HepG2 (cell line): Measurements from ENCODE around the gene UBE2E1. TPM values are rescaled to one million over a fixed set of nuclear protein-coding genes. Genes with fewer than 3 reads are reported as not detected.

Experiments used
- ATAC-seq: fragments of 200-7000 bp; cut with Tn5 transposase; 3 replicates; pipeline ENCODE4 v1.9.1; 2020; ENCODE audit warnings: mild to moderate bottlenecking, moderate library complexity
- BruUV-seq: library from RNA; stranded (reverse); fragments of 400-500 nt; replicated peaks from 2 replicates; lab custom pipeline; 2021; lab: Mats Ljungman, UMichigan
- CTCF ChIA-PET: fragments of 300-600 bp; formaldehyde crosslinking; extraction: SDS; loops from one replicate; lab custom pipeline; 2021; ENCODE audit warnings: low total read pairs, inconsistent platforms, low intra/inter-chr PET ratio; lab: Yijun Ruan, JAX
- POLR2A ChIA-PET: fragments of 350-600 bp; sonication (Branson Sonifier 250); formaldehyde crosslinking; loops from one replicate; lab custom pipeline; 2020; ENCODE audit warnings: antibody characterized with exemption, inconsistent platforms; lab: Yijun Ruan, JAX
- DNase-seq: peaks from one replicate; pipeline ENCODE4 v3.0.0-alpha.2; 2015; ENCODE audit warnings: low spot score
- FAIRE-seq: peaks from 3 replicates; lab custom pipeline; 2011; peaks lifted over from hg19 to GRCh38; lab: Jason Lieb, UNC
- H2AFZ ChIP-seq: one replicate; pipeline ENCODE4 v1.6.1; 2011; ENCODE audit warnings: low read length, inconsistent platforms
- H3K27ac ChIP-seq: fragments of 300-600 bp; 3 replicates; pipeline ENCODE4 v1.8.0; 2011; ENCODE audit warnings: mixed run types, mild to moderate bottlenecking, mixed read lengths, low read length, inconsistent platforms; ENCODE audit not compliant: insufficient read depth; ENCODE audit errors: extremely low read length
- H3K27me3 ChIP-seq, 2 experiments: fragments of 200-600 bp in 1 of 2; 2 replicates in 1 of 2; 3 replicates in 1 of 2; pipeline versions ENCODE4 v1.6.0 to v1.8.0; 2011; ENCODE audit warnings: low read length in 2 of 2, mild to moderate bottlenecking in 2 of 2, moderate library complexity in 2 of 2, inconsistent platforms in 1 of 2; ENCODE audit not compliant: insufficient read depth in 2 of 2, control insufficient read depth in 1 of 2
- H3K36me3 ChIP-seq, 2 experiments: fragments of 200-600 bp in 1 of 2; replicated peaks in 1 of 2; 2 replicates in 1 of 2; 3 replicates in 1 of 2; pipeline versions ENCODE4 v1.5.1 to v1.8.0; 2011; ENCODE audit warnings: low read length in 2 of 2, inconsistent platforms in 1 of 2; ENCODE audit not compliant: insufficient read depth in 2 of 2, control insufficient read depth in 1 of 2
- H3K4me1 ChIP-seq: 2 replicates; pipeline ENCODE4 v1.5.1; 2012; ENCODE audit warnings: low read length, inconsistent platforms; ENCODE audit not compliant: insufficient read depth
- H3K4me2 ChIP-seq: 2 replicates; pipeline ENCODE4 v1.6.0; 2011; ENCODE audit warnings: low read depth, low read length, inconsistent platforms
- H3K4me3 ChIP-seq, 3 experiments: fragments of 200-600 bp in 1 of 3; sonication (generic), shearing (Covaris generic) in 1 of 3; replicated peaks in 1 of 3; 2 replicates each; pipeline ENCODE4 v1.5.1; 2011 to 2016; ENCODE audit warnings: low read length in 3 of 3, inconsistent platforms in 2 of 3, low read depth in 2 of 3, mild to moderate bottlenecking in 2 of 3, control low read depth in 1 of 3, mixed read lengths in 1 of 3; ENCODE audit not compliant: insufficient read depth in 1 of 3
- H3K79me2 ChIP-seq: one replicate; pipeline ENCODE4 v1.6.1; 2011; ENCODE audit warnings: low read length, inconsistent platforms; ENCODE audit not compliant: insufficient read depth
- H3K9ac ChIP-seq: 2 replicates; pipeline ENCODE4 v1.6.0; 2011; ENCODE audit warnings: mild to moderate bottlenecking, low read depth, low read length, inconsistent platforms; ENCODE audit not compliant: insufficient read depth
- H3K9me3 ChIP-seq: 2 replicates; pipeline ENCODE4 v1.5.1; 2012; ENCODE audit warnings: mild to moderate bottlenecking, low read length
- H4K20me1 ChIP-seq: 2 replicates; pipeline ENCODE4 v1.6.0; 2011; ENCODE audit warnings: inconsistent platforms, mild to moderate bottlenecking, low read length, moderate library complexity; ENCODE audit not compliant: insufficient read depth
- GRHL1 ChIP-seq: sonication (generic); formaldehyde crosslinking; conservative IDR thresholded peaks from 2 replicates; pipeline ENCODE4 v1.8.0; 2022; ENCODE audit warnings: missing genetic modification reagents
- KDM4B ChIP-seq: sonication (generic); formaldehyde crosslinking; IDR thresholded peaks from 2 replicates; pipeline ENCODE4 v1.4.0; 2020; ENCODE audit warnings: missing genetic modification reagents
- MED1 ChIP-seq: sonication (generic); formaldehyde crosslinking; IDR thresholded peaks from 2 replicates; pipeline ENCODE4 v1.4.0; 2020; ENCODE audit warnings: missing genetic modification reagents
- SAP130 ChIP-seq: IDR thresholded peaks from 2 replicates; pipeline ENCODE4 v1.6.1; 2016; ENCODE audit warnings: low read depth
- TFDP1 ChIP-seq: IDR thresholded peaks from 2 replicates; pipeline ENCODE4 v1.6.1; 2016; ENCODE audit warnings: missing compliant biosample characterization, missing genetic modification reagents, borderline replicate concordance
- YEATS2 ChIP-seq: sonication (generic); formaldehyde crosslinking; IDR thresholded peaks from 2 replicates; pipeline ENCODE4 v1.4.0; 2020; ENCODE audit warnings: missing genetic modification reagents, borderline replicate concordance
- ZBTB46 ChIP-seq: sonication (generic); formaldehyde crosslinking; IDR thresholded peaks from 2 replicates; pipeline ENCODE4 v1.4.0; 2020; ENCODE audit warnings: mild to moderate bottlenecking, missing genetic modification reagents, borderline replicate concordance
- ZNF503 ChIP-seq: sonication (generic); formaldehyde crosslinking; IDR thresholded peaks from 2 replicates; pipeline ENCODE4 v1.4.0; 2020; ENCODE audit warnings: missing genetic modification reagents
- WGBS: methylation state at CpG from one replicate; pipeline ENCODE4 v1.1.6; 2017; ENCODE audit warnings: low lambda C conversion rate; 5-methylcytosine and 5-hydroxymethylcytosine counted together
- in situ Hi-C: cut with HindIII; loops from 2 replicates; pipeline ENCODE4 v1.10.0; 2017; ENCODE audit warnings: low pct_unique_long_range_greater_than_20kb; ENCODE audit not compliant: extremely low pct_ligation_motif_present
- intact Hi-C: fragments of 100-400 bp; cut with micrococcal nuclease; formaldehyde crosslinking; loops from one replicate; pipeline ENCODE4 v1.10.0; 2022; ENCODE audit not compliant: unreplicated experiment
- polyA plus RNA-seq, 8 experiments: library from polyadenylated mRNA; depleted of rRNA in 3 of 8; stranded (reverse) in 7 of 8; unstranded in 1 of 8; fragments of >200 nt; fragmentation: Illumina TruSeq in 4 of 8; extraction: Trizol in 4 of 8; gene quantifications; 2 replicates each; pipeline versions ENCODE4 v1.2.1 to v1.2.3, GENCODE V29; 2011 to 2016; ENCODE audit warnings: low read depth in 4 of 8, missing spikeins in 1 of 8, mixed read lengths in 1 of 8; ENCODE audit not compliant: insufficient read depth in 1 of 8
- total RNA-seq, 5 experiments: library from RNA; depleted of rRNA; stranded (reverse); fragments of >200 nt; fragmentation: Illumina TruSeq; extraction: Trizol; gene quantifications; 2 replicates each; pipeline ENCODE4 v1.2.3, GENCODE V29; 2016; ENCODE audit warnings: low read depth in 1 of 5

The UBE2E1 gene
- total and polyA plus RNA-seq, 2 of the 13 experiments (the other 11 are each of a cell fraction or from before 2014, with no cell fraction given) = 55.4 to 61.8 TPM

- intact Hi-C loops (no loop called here), in situ Hi-C loops (no loop called here)
- Histone ChIP-seq H3K27me3 (peaks cover 0 to 10% of the 10 kb centered on the region in 2 experiments; a peak in 1 of 5 replicates), H3K36me3 (no peaks in the 10 kb centered on the region), H3K9ac (peak overlapping the region; percentile 72), H3K9me3 (no peaks in the 10 kb centered on the region), H3K79me2 (peaks cover 23% of the 10 kb centered on the region), H3K27ac (peak overlapping the region; percentile 64), H2AFZ (no peak overlapping the region), H4K20me1 (no peaks in the 10 kb centered on the region), H3K4me1 (peaks cover 50% of the 10 kb centered on the region), H3K4me3 (peak overlapping the region; percentile 79 to 83 (median 80)), H3K4me2 (peak overlapping the region; percentile 69)
- ChIA-PET CTCF (no interaction called here), POLR2A (interaction anchor here (1.6 kb wide), 1 partner anchor 110 kb away, joined by 4 read pairs; no protein-coding TSS in a partner anchor)
- DNase-seq = no peak
- TF ChIP-seq SAP130 (CRISPR knock-in tag) (0 out of 2 replicates have a peak, but pooled peaks have one; percentile 7), MED1 (CRISPR knock-in tag) (no peak)
- FAIRE-seq = no peak
- no peak for ATAC-seq
- BruUV-seq = TSS peak; percentile 36
- WGBS = 70% methylated on average over 5 of the region's 5 CpGs
Measured at GRCh38 chr3:23807424-23808015, 1.8 kb downstream of the UBE2E1 start.

- Histone ChIP-seq H3K9ac (no peak overlapping the region), H3K4me3 (no peak overlapping the region), H3K27ac (no peak overlapping the region), H2AFZ (no peak overlapping the region), H3K79me2 (peaks cover 30% of the 10 kb centered on the region), H3K9me3 (no peaks in the 10 kb centered on the region), H3K27me3 (peaks cover 0 to 9% of the 10 kb centered on the region in 2 experiments; a peak in 1 of 5 replicates), H4K20me1 (no peaks in the 10 kb centered on the region), H3K36me3 (no peaks in the 10 kb centered on the region), H3K4me1 (peaks cover 57% of the 10 kb centered on the region), H3K4me2 (peak overlapping the region; percentile 16; the same call in 1 of the 2 replicates)
- intact Hi-C loops (no loop called here), in situ Hi-C loops (no loop called here)
- BruUV-seq = no TSS peak
- ChIA-PET CTCF (no interaction called here), POLR2A (no interaction called here)
- DNase-seq (no peak), FAIRE-seq (no peak), ATAC-seq (no peak)
- WGBS = 85% methylated on average over 5 of the region's 5 CpGs
- TF ChIP-seq ZBTB46 (CRISPR knock-in tag) (no peak), ZNF503 (CRISPR knock-in tag) (no peak), GRHL1 (CRISPR knock-in tag) (no peak), TFDP1 (CRISPR knock-in tag) (no peak), YEATS2 (no peak), KDM4B (CRISPR knock-in tag) (no peak)
Measured at GRCh38 chr3:23808525-23808924, 2.8 kb downstream of the UBE2E1 start.
